Measurements from ENCODE around the gene TVP23B. TPM values are rescaled to one million over a fixed set of nuclear protein-coding genes. Genes with fewer than 3 reads are reported as not detected.
"Not testable (repeated sequence)": the region's sequence is repeated elsewhere in the genome, so short reads cannot be mapped to it uniquely, and the experiment has no call there.

Gene TVP23B
- total RNA-seq (ENCODE audit: low replicate concordance) = 25.2 and 61.3 TPM in 2 replicates

GRCh38 chr17:18780991-18781718 is at the start of gene TVP23B:
TSS of gene TVP23B (plus strand) at chr17:18781183. CDS start at chr17:18781294, 111 bp downstream.
- DNase-seq (ENCODE audit: low read depth) = peak; percentile 88
- peak within 1 kb of the TSS; percentile 69 for H3K4me3 ChIP-seq (ENCODE audit: low read depth, low read length)

GRCh38 chr17:18732438-18732837 is 48.5 kb upstream of the TVP23B start:
- H3K4me3 ChIP-seq (ENCODE audit: low read depth, low read length); DNase-seq (ENCODE audit: low read depth): not testable (repeated sequence)

GRCh38 chr17:18733350-18733749 is 47.6 kb upstream of the TVP23B start:
- not testable (repeated sequence) for DNase-seq (ENCODE audit: low read depth)

GRCh38 chr17:18739616-18740391 is 41.2 kb upstream of the TVP23B start:
- not testable (repeated sequence) for H3K4me3 ChIP-seq (ENCODE audit: low read depth, low read length)
- peak; percentile 60 for DNase-seq (ENCODE audit: low read depth)

More at GRCh38 chr17:18733350-18733749, 47.6 kb upstream of the TVP23B start:
- not testable (repeated sequence) for H3K4me3 ChIP-seq (ENCODE audit: low read depth, low read length)

- not testable (repeated sequence) for H3K4me3 ChIP-seq (ENCODE audit: low read depth, low read length); DNase-seq (ENCODE audit: low read depth)
Observed at GRCh38 chr17:18741228-18741627, 39.8 kb upstream of the TVP23B start.

GRCh38 chr17:18743699-18744421 is 37.1 kb upstream of the TVP23B start, which contains the start of gene FBXW10:
TSS of gene FBXW10 (plus strand) at chr17:18744054. CDS start at chr17:18744245, 191 bp downstream.
- DNase-seq (ENCODE audit: low read depth) = peak; percentile 16
- not testable (repeated sequence) for H3K4me3 ChIP-seq (ENCODE audit: low read depth, low read length)

GRCh38 chr17:18744726-18745125 is 36.3 kb upstream of the TVP23B start:
- not testable (repeated sequence) for H3K4me3 ChIP-seq (ENCODE audit: low read depth, low read length); DNase-seq (ENCODE audit: low read depth)

GRCh38 chr17:18746551-18746950 is 34.4 kb upstream of the TVP23B start:
- not testable (repeated sequence) for DNase-seq (ENCODE audit: low read depth); H3K4me3 ChIP-seq (ENCODE audit: low read depth, low read length)

- DNase-seq (ENCODE audit: low read depth) = not testable (repeated sequence)
Observed at GRCh38 chr17:18747501-18747900, 33.5 kb upstream of the TVP23B start.

GRCh38 chr17:18750242-18750641 is 30.7 kb upstream of the TVP23B start:
- not testable (repeated sequence) for H3K4me3 ChIP-seq (ENCODE audit: low read depth, low read length); DNase-seq (ENCODE audit: low read depth)

More at GRCh38 chr17:18747501-18747900, 33.5 kb upstream of the TVP23B start:
- H3K4me3 ChIP-seq (ENCODE audit: low read depth, low read length) = not testable (repeated sequence)

- H3K4me3 ChIP-seq (ENCODE audit: low read depth, low read length); DNase-seq (ENCODE audit: low read depth): not testable (repeated sequence)
Observed at GRCh38 chr17:18753829-18754409, 27.1 kb upstream of the TVP23B start.

GRCh38 chr17:18755969-18756368 is 25.0 kb upstream of the TVP23B start:
- not testable (repeated sequence) for DNase-seq (ENCODE audit: low read depth); H3K4me3 ChIP-seq (ENCODE audit: low read depth, low read length)

- not testable (repeated sequence) for H3K4me3 ChIP-seq (ENCODE audit: low read depth, low read length); DNase-seq (ENCODE audit: low read depth)
Observed at GRCh38 chr17:18757368-18758044, 23.5 kb upstream of the TVP23B start.

GRCh38 chr17:18758344-18758743 is 22.6 kb upstream of the TVP23B start:
- not testable (repeated sequence) for DNase-seq (ENCODE audit: low read depth); H3K4me3 ChIP-seq (ENCODE audit: low read depth, low read length)

- not testable (repeated sequence) for DNase-seq (ENCODE audit: low read depth); H3K4me3 ChIP-seq (ENCODE audit: low read depth, low read length)
Observed at GRCh38 chr17:18760221-18760620, 20.8 kb upstream of the TVP23B start.

- DNase-seq (ENCODE audit: low read depth); H3K4me3 ChIP-seq (ENCODE audit: low read depth, low read length): not testable (repeated sequence)
Observed at GRCh38 chr17:18770572-18770971, 10.4 kb upstream of the TVP23B start.

- DNase-seq (ENCODE audit: low read depth); H3K4me3 ChIP-seq (ENCODE audit: low read depth, low read length): not testable (repeated sequence)
Observed at GRCh38 chr17:18771066-18771465, 9.9 kb upstream of the TVP23B start.
